Activated T-helper 1 cell treated with Interleukin-2 at 50 U/mL for 16 hours (primary cell): ENCODE data around the gene GSTCD.

Experiments used
- DNase-seq: peaks from one replicate; pipeline ENCODE4 v3.0.0-alpha.2; 2020; ENCODE audit warnings: low read depth

The GSTCD gene

DNA sequence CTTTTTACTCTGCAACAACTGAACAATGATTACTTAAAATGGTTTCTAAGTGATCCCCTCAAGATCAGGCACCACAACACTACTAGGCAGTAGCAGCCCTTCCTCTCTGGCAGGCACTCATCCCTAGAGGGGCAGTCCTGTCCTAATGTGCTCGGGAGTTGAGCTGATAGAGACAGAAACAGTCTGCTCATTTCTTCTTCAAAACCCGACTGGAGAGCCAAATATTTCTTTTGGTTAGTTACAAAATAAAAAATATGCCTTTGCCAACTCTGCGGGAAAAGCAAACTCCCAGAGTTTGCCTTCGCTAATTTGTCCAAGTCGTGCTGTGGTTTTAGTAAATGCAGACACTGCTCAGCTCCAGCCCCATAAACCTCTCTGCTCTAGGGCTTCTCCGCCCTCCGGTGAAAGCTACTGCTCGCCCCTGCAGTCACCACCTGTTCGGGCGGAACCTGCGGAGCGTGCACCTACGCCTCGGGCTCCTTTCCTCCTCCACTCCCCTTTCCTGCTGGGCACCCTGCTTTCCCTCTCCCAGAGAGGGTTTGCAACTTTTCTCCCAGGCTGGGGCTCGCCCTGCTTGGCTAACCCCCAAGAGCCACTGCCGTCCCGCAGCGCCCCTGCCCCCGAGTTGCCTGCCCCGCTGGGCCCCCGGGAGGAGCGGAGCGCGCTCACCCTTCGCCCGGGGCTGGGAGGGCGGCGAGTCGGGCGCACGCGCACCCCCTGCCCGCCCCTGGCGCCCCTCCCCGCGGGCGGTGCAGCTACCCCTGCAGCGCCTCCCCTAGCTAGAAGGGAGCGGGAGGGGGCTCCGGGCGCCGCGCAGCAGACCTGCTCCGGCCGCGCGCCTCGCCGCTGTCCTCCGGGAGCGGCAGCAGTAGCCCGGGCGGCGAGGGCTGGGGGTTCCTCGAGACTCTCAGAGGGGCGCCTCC lies 186.3 kb downstream of the GSTCD start, which contains the start of gene NPNT:
Gene NPNT (plus strand): TSS at position 812 of the 923 bp plus-strand sequence. CDS start 182 bp downstream, outside the sequence.
- no peak for DNase-seq

DNA sequence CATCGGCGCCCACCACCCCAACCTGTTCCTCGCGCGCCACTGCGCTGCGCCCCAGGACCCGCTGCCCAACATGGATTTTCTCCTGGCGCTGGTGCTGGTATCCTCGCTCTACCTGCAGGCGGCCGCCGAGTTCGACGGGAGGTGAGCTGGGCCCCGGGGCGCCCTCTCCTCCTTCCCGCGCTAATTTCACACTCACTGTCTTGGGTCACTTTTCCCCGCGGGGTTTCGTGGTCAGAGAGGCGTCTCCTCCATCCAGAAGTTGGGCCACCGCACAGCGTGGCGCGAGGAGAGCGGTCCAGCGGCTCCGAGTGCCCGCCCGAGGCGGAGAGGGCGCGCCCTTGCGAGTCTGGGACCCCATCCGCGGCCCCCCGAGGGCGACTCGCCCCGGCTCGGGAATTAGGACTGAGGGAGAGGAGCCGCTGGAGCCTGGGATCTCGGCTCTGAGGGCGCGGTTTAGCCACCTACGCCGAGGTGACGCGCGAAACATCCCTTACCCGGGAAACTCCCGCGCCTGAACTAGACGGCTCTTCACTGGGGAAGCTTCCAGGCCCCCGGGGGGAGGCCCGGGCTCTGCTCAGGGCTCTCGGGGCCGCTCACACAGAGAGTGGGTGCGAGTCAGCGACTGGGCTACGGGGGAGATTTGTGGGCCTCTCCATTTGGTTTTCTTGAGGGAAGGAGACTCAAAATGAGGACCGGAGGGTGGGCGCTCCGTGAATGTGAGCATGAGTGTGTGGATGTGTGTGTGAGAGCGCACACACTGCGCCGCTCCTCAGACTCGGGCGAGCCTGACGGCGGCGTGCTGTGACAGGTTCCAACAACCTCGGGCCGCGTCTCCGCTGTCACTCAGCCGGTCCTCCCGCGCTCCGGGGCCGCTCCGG lies 187.2 kb downstream of the GSTCD start:
- no peak for DNase-seq

GRCh38 chr4:105896461-105896942 lies 187.9 kb downstream of the GSTCD start:
- DNase-seq, result no peak
